ENCODE data around the gene HMGXB4. TPM values are rescaled to one million over a fixed set of nuclear protein-coding genes. Genes with fewer than 3 reads are reported as not detected.

HMGXB4 gene
- total and polyA plus RNA-seq, 9 of the 15 experiments (the other 6 are each of a cell fraction or from before 2014, with no cell fraction given) = 9.9 to 31.4 (median 24.8) TPM

DNA sequence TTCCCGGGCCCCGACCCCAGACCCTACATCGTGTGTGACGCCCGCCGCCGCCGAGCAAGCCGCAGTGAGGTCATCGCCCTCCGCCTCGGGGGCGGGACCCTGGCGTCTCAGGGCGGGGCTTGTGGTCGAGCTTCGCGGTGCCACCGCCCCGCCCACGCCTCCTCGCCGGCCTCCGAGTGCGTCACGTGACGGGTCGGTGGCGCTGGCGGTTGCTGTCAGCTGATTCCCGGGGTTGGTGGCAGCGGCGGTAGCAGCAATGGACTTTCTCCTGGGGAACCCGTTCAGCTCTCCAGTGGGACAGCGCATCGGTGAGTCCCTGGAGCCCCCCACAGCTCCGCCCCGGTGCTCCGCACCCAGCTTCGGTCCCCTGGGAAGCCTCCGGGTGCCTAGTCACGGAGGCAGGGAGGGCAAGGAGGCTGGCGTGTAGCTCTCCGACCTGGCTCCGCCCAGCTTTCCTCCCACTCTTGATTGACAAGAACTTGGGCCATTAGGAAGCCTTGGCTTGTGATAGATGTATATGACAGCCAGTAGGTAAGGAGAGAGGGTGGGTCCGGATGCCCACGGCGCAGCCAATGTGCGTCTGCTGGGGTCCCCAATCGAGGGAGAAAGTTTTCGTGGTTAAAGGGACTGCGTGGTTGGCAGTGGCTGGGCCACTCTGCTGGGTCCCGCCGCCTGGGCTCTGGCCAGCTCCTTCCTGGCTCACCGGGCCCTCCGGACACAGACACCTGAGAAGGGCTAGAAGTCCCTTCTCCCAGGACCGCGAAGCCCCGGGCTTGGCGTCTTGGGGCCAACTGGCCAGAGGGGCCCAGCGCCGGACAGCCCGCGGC, 42.6 kb downstream of the HMGXB4 start, which contains the start of gene TOM1 (continued):
- TF ChIP-seq, protein P1, sequence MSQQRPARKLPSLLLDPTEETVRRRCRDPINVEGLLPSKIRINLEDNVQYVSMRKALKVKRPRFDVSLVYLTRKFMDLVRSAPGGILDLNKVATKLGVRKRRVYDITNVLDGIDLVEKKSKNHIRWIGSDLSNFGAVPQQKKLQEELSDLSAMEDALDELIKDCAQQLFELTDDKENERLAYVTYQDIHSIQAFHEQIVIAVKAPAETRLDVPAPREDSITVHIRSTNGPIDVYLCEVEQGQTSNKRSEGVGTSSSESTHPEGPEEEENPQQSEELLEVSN (IDR thresholded peaks at IDR 0.05; ENCODE audit: borderline replicate concordance in 1 of 2, extremely low read depth in 1 of 2, insufficient read depth in 1 of 2, insufficient read length in 1 of 2, low read depth in 1 of 2, low read length in 1 of 2, poor library complexity in 1 of 2, severe bottlenecking in 1 of 2) = peak; percentile 43 to 93
- TF ChIP-seq PHF8 (IDR thresholded peaks at IDR 0.05; ENCODE audit: borderline replicate concordance, low read length) = peak; percentile 63; the same call in 1 of the 2 replicates
- peak; percentile 77 for TF ChIP-seq POLR2G (IDR thresholded peaks at IDR 0.05; ENCODE audit: low read depth, low read length)
- TF ChIP-seq, protein P2, sequence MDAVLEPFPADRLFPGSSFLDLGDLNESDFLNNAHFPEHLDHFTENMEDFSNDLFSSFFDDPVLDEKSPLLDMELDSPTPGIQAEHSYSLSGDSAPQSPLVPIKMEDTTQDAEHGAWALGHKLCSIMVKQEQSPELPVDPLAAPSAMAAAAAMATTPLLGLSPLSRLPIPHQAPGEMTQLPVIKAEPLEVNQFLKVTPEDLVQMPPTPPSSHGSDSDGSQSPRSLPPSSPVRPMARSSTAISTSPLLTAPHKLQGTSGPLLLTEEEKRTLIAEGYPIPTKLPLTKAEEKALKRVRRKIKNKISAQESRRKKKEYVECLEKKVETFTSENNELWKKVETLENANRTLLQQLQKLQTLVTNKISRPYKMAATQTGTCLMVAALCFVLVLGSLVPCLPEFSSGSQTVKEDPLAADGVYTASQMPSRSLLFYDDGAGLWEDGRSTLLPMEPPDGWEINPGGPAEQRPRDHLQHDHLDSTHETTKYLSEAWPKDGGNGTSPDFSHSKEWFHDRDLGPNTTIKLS (IDR thresholded peaks at IDR 0.05; ENCODE audit: borderline replicate concordance, low read depth) = peak; percentile 61; the same call in 1 of the 2 replicates
- TF ChIP-seq TCF7 (IDR thresholded peaks at IDR 0.05; ENCODE audit: borderline replicate concordance) = no peak
- no peak for TF ChIP-seq ILF3 (IDR thresholded peaks at IDR 0.05; ENCODE audit: borderline replicate concordance)
- TF ChIP-seq ZNF133 (CRISPR knock-in tag; IDR thresholded peaks at IDR 0.05) = no peak
- TF ChIP-seq NR2C2 (CRISPR knock-in tag; IDR thresholded peaks at IDR 0.05) = no peak
- peak; percentile 54; the same call in 1 of the 2 replicates for TF ChIP-seq NR2C2 (tag; IDR thresholded peaks at IDR 0.05)
- peak; percentile 78 for TF ChIP-seq JUND (IDR thresholded peaks at IDR 0.05; ENCODE audit: borderline replicate concordance, low read depth, low read length)
- TF ChIP-seq JUND (tag; IDR thresholded peaks at IDR 0.05; ENCODE audit: borderline replicate concordance, low read depth, low read length) = peak; percentile 78; the same call in 2 of the 3 replicates
- TF ChIP-seq POLR2B (IDR thresholded peaks at IDR 0.05; ENCODE audit: low read depth, partially characterized antibody) = peak; percentile 52
- TF ChIP-seq GABPB1 (CRISPR knock-in tag; IDR thresholded peaks at IDR 0.05) = peak; percentile 59; the same call in 1 of the 2 replicates
- TF ChIP-seq SRSF1 (IDR thresholded peaks at IDR 0.05; ENCODE audit: low read depth, low read length) = no peak
- TF ChIP-seq KAT2B (IDR thresholded peaks at IDR 0.05; ENCODE audit: low read depth, low read length) = no peak
- peak; percentile 79 for TF ChIP-seq EP400 (IDR thresholded peaks at IDR 0.05)
- no peak for TF ChIP-seq HMGXB4 (CRISPR knock-in tag; IDR thresholded peaks at IDR 0.05)
- no peak for TF ChIP-seq XRCC5 (IDR thresholded peaks at IDR 0.05; ENCODE audit: low read depth, low read length)
- TF ChIP-seq SAFB2 (IDR thresholded peaks at IDR 0.05; ENCODE audit: borderline replicate concordance, low read depth, low read length, severe bottlenecking) = no peak
- peak; percentile 94 for TF ChIP-seq BHLHE40 (IDR thresholded peaks at IDR 0.05; ENCODE audit: low read length)
- TF ChIP-seq DIDO1 (tag; IDR thresholded peaks at IDR 0.05; ENCODE audit: low read depth) = no peak
- peak; percentile 78 for TF ChIP-seq GABPA (tag; conservative IDR thresholded peaks at IDR 0.05; ENCODE audit: low read depth)
- no peak for TF ChIP-seq STAT5B (CRISPR knock-in tag; IDR thresholded peaks at IDR 0.05)
- TF ChIP-seq HDAC1 (IDR thresholded peaks at IDR 0.05) = peak in 1 of 2 experiments; percentile 95; a peak in 2 of 4 replicates
